A673 (cell line): Measurements from ENCODE around the gene BBX.

ENCODE experiments used
- CTCF ChIP-seq: fragments of 300-800, 200-600 bp; sonication (generic); conservative IDR thresholded peaks from 2 replicates; pipeline ENCODE4 v1.5.1; 2017; ENCODE audit warnings: low read depth, mild to moderate bottlenecking, antibody characterized with exemption, low read length, moderate library complexity, mixed read lengths
- EZH2 ChIP-seq: fragments of 200-600 bp; sonication (generic); IDR thresholded peaks from 2 replicates; pipeline ENCODE4 v1.6.1; 2017; ENCODE audit warnings: borderline replicate concordance, low read depth, mild to moderate bottlenecking, mixed read lengths, antibody characterized with exemption, low read length; ENCODE audit not compliant: poor library complexity, severe bottlenecking

- no peak for TF ChIP-seq CTCF
- TF ChIP-seq EZH2 = no peak
Measured at GRCh38 chr3:107824822-107825371, 302.1 kb downstream of the BBX start.
